Measurements from ENCODE around the gene HOXA3.

HOXA3 gene

DNA sequence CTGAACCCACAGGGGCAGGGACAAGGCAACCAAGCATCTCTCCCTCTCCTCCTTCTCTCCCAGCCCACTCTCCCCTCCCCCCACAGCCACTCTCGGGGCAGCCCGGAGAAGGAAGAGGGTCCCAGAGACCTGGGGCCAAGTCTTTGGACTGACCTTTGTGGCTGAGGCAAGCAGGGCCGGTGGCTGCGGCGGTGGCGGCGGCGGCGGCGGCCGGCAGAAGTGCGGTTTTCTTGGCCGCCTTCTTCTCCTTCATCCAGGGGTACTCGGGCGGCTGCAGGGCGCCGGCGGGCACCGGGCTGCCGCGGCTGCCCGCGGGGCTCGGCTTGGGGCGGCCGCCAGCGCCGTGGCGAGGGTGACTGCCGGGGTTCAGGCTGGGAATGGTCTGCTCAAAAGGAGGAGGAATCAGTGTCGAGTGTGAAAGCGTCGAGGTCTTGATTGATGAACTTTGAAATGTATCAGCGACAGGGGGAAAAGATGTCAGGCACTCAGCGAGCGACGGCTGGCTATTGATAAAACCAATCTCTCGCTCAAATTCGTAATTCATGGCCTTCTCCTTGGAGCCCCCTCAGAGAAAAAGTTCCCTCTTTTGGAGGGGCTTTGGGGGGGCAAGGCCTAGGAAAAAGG, 50.3 kb downstream of the HOXA3 start:
- no peak for DNase-seq (ENCODE audit: low spot score)

DNA sequence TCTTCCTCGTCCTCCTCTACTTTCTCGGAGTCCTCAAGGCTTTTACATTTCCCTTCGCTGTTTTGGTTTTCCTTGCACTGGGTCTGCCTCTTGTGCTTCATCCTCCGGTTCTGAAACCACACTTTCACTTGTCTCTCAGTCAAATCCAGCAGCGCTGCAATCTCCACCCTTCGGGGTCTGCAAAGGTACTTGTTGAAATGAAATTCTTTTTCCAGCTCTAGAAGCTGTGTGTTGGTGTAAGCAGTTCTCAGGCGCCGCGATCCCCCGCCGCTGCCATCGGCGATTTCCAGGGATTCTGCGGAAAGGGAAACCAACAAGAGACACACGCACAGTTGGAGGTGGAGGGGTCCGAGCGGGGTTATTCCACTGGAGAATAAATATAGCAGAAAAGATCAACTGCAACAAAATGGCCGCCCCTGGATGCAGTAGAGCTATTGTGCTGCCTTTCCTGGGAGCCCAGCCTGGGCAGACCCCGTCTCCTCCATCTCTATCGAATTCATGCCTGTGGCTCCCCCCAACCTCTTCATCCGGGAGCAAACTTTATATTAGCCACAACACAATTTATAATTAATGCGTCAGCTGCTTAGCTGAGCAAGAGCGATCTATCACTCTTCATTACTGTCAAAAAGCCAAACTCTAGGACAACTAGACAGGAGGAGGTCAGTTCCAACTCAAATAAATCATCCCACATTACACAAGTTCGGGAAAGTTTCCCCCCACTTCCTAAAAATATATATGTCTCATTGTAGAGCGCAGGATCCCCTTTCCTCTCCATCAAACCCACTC, 51.0 kb downstream of the HOXA3 start:
- DNase-seq (ENCODE audit: low spot score) = no peak

DNA sequence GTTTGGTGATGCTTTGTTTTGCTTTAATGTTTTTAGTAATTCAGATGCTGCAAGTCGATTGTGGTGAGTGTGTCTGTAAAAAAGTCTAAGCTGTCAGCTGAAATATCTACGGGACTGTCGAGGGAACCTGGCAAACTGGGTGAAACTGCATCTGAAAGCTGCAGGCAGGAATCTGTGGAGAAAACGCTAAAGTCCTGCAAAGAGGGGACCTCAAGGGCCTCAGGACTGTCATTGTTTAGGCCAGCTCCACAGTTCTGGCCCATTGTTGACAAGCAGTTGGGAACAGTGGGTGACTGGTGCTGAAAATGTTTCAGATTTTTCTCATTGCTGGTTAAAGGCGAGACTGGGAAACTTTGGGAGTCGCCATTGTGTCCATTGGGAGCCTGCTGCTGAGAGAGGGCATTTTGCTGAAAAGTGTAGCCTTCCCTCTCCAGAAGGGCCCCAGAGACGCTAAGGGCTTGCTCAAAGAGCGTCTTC, 51.7 kb downstream of the HOXA3 start:
- no peak for DNase-seq (ENCODE audit: low spot score)

- no peak for DNase-seq (ENCODE audit: low spot score)
Measured at GRCh38 chr7:27099453-27100370, 52.7 kb downstream of the HOXA3 start.

DNA sequence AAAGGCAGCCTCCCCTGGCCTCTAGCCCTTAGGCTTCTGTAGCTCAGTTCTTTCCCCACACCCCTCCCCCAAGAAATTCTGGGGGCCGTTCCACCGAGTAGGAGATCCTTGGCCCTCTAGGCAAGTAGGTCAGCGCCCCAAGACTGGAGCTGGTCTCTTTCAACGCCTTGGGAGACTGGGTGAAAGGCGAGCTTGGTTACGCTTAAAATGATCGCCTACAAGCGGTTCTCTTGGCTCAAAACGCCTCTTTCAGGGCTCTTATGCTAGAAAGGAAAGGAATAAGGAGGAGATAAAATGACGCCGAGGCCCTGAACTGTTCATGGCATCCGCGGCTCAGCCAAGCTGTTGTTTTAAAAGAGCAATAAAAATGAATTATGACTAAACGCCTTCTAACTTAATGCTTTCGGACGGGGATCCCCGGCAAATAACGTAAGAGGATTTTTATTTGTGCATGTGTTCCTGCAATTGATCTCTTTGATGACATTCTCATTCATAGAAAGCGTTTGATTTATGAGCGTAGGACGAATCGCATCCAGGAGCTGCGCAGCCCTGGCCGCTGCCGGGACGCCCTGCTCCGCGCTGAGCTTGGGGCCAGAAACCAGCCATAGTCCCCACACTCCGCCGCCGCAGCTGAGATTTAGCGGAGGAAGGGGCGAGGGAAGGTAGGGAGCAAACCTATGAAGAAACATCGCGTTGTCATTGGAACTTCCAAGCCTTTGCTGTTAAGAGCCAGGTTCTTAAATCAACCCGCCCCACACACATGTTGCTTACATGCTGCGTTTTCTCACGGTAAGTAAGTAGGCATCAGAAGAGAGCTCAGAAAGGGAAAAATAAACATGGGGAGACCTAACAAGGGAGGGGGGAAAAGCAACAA, 53.6 kb downstream of the HOXA3 start:
- DNase-seq (ENCODE audit: low spot score) = no peak

GRCh38 chr7:27097686-27098577, 54.5 kb downstream of the HOXA3 start:
- DNase-seq (ENCODE audit: low spot score) = peak; percentile 52

DNA sequence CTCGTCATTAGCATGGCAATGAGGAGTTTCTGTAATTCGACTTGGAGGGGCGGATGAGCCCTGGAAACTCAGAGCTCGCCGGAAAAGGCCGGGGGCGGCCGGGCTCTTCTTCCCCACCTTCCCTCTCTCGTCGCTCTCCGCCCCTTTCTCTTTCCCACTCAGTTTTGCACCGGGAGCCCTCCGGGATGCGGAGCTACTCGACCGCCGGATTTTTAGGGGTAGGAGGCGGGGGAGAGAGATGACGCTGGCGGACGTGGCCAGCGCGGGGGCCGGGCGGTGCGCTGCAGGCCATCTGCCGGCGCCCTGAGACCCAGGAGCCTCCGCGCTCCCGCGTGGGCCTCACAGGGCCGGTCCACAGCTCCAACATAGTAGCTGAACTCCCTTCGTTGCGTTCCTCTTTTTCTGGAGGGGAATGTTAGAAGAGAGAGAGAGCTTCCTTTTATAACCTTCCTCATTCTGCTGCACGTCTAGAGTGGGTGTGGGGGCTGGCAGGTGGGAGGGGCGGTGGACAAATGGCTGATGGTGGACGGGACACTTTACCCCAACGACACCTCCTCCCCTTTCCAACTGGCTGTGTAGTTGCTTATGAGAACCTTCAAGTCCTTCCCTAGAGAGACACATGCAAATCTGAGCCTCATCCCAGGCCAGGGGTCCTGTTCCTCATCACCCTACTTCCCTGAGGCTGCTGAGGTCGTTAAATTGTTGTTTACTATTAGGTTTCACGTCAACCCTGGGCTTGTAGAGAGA, 55.4 kb downstream of the HOXA3 start:
- DNase-seq (ENCODE audit: low spot score) = peak; percentile 86

DNA sequence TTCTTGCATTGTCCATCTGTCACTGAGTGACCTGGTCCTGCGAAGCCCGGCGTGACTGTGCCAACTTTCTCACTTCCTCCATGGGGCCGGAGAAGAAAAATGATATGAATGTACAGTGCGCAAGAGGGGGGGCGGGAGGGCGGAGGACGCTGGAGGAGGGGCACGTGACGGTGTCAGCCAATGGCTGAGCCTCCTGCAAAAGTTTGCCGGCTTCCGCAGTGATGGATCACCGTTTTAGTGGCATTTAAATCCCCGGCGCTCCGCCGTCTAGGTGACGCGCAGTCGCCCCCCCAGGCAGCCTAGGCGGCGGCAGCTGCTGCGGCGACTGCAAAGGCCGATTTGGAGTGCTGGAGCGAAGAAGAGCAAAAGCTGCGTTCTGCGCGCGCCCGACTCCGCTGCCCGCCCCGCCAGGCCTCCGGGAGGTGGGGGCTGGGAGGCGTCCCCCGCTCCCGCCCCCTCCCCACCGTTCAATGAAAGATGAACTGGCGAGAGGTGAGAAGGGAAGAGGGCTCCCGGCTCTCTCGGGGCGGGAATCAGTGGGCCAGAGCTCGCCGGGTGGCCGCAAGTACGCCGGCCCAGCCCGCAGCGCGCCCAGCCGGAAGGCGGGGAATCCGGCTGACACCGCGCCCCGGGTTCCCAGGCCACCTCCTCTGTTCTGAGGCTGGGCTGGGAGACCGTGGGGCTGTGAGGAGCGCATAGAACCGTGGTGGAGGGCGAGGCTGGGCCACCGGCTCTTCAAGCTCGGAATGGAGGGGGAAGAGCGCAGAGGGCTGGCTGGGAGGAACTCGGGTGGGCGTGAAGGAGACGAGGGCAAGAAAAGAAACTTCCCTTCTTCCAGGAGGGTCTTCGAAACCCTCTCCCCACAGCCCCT, 56.3 kb downstream of the HOXA3 start, which contains the start of gene HOXA1:
TSS of gene HOXA1 (minus strand) at position 104 of the 871 bp plus-strand sequence. CDS start at position 16, 88 bp downstream.
- peak; percentile 98 for DNase-seq (ENCODE audit: low spot score)

DNA sequence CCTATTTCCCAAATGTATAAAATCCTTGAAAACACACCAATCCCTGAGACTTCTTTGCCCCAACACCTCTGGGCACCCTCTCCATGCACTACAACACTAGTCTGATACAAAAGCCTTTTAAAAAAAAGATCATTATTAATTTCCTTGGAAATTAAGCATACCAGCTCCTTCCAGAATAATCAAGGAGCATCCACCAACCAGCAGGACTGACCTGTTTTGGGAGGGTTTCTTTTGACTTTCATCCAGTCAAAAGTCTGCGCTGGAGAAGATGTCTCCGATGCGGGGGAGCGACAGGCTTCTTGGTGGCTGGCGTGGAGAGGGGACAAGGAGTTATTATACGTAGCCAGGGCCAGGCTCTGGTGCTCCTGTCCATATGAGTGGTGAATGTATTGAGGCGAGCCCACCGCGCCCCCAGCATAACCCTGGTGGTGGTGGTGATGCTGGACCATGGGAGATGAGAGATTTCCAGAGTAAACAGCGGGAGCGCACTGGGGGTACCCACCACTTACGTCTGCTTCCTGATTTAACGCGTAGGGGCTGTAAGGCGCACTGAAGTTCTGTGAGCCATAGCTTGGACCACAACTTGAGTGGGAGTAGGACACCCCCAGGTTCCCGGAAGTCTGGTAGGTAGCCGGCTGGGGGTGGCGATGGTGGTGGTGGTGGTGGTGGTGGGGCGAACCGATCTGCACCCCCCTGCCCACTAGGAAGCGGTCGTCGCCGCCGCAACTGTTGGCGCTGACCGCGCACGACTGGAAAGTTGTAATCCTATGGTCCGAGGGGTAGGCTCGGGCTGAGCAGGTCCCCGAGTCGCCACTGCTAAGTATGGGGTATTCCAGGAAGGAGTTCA, 57.1 kb downstream of the HOXA3 start:
- DNase-seq (ENCODE audit: low spot score) = no peak

GRCh38 chr7:27094304-27095049, 57.9 kb downstream of the HOXA3 start:
- DNase-seq (ENCODE audit: low spot score) = no peak

GRCh38 chr7:27093184-27093895, 59.0 kb downstream of the HOXA3 start:
- no peak for DNase-seq (ENCODE audit: low spot score)

DNA sequence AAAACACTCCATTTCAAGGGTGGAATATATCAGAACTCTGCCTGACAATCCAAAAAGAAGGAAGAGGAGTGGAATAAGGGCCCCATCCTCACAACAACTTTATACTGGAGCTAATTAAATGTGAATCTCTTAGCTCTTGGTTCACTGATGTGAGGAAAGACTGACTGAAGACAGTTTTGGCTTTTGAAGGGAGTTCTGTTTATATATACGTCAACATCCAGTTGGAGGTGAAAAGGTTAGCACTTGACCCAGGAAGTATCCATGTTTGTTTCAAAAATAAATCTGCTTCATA, 59.6 kb downstream of the HOXA3 start:
- no peak for DNase-seq (ENCODE audit: low spot score)

GRCh38 chr7:27091941-27092818, 60.2 kb downstream of the HOXA3 start:
- no peak for DNase-seq (ENCODE audit: low spot score)

DNA sequence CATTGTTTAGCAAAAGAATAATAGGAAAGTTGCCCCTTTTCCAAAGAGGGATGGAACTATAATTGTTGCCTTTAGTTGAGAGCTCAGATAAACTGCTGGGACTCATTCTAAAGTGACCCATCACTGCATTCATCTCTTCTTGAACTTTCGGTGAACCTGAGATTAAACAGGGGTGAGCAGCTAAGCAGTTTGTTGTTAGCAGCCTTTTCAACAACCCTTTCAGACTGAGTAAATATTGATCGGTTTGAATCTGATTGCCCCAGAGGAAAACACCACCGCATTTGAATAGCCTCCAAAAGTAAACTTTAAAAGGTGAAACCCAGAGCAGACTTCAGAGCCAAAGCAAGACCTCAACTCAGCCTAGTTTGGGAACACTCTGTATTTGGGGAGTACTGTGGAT, 61.3 kb downstream of the HOXA3 start:
- no peak for DNase-seq (ENCODE audit: low spot score)
